ENCODE data around the gene BID.

DNA sequence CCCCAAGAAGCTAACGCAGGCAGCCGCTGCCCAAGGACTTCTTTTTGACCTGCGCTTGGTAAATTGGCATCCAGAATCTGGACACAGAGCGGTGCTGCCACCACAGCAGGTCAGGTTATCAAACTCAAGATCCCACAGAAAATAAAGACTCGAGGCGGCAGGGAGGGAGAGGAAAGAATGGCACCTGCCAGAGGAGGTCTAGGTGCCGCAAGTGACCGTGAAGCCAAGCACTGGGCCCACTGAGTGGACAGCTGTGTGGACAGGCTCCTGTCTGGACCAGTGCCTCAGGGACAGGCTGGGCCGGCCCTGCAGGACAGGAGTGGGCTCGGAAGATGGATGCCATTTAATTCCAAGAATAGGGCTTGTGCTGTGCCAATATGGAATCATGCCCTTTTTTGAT is 27.4 kb downstream of the BID start:
- TF ChIP-seq POLR2A (IDR thresholded peaks at IDR 0.05; ENCODE audit: low read depth, low read length) = no peak
- TF ChIP-seq, protein P1, sequence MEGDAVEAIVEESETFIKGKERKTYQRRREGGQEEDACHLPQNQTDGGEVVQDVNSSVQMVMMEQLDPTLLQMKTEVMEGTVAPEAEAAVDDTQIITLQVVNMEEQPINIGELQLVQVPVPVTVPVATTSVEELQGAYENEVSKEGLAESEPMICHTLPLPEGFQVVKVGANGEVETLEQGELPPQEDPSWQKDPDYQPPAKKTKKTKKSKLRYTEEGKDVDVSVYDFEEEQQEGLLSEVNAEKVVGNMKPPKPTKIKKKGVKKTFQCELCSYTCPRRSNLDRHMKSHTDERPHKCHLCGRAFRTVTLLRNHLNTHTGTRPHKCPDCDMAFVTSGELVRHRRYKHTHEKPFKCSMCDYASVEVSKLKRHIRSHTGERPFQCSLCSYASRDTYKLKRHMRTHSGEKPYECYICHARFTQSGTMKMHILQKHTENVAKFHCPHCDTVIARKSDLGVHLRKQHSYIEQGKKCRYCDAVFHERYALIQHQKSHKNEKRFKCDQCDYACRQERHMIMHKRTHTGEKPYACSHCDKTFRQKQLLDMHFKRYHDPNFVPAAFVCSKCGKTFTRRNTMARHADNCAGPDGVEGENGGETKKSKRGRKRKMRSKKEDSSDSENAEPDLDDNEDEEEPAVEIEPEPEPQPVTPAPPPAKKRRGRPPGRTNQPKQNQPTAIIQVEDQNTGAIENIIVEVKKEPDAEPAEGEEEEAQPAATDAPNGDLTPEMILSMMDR (conservative IDR thresholded peaks at IDR 0.05; ENCODE audit: low read depth, low read length) = no peak
- TF ChIP-seq CHD1 (IDR thresholded peaks at IDR 0.05; ENCODE audit: low read depth, low read length) = no peak
- TF ChIP-seq, protein P2, sequence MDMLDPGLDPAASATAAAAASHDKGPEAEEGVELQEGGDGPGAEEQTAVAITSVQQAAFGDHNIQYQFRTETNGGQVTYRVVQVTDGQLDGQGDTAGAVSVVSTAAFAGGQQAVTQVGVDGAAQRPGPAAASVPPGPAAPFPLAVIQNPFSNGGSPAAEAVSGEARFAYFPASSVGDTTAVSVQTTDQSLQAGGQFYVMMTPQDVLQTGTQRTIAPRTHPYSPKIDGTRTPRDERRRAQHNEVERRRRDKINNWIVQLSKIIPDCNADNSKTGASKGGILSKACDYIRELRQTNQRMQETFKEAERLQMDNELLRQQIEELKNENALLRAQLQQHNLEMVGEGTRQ (IDR thresholded peaks at IDR 0.05; ENCODE audit: low read depth, low read length) = no peak
- TF ChIP-seq, protein P3, sequence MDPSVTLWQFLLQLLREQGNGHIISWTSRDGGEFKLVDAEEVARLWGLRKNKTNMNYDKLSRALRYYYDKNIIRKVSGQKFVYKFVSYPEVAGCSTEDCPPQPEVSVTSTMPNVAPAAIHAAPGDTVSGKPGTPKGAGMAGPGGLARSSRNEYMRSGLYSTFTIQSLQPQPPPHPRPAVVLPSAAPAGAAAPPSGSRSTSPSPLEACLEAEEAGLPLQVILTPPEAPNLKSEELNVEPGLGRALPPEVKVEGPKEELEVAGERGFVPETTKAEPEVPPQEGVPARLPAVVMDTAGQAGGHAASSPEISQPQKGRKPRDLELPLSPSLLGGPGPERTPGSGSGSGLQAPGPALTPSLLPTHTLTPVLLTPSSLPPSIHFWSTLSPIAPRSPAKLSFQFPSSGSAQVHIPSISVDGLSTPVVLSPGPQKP (IDR thresholded peaks at IDR 0.05; ENCODE audit: borderline replicate concordance, low read depth, low read length) = no peak
- TF ChIP-seq MAZ (IDR thresholded peaks at IDR 0.05; ENCODE audit: borderline replicate concordance, low read depth, low read length) = no peak
- TF ChIP-seq BHLHE40 (IDR thresholded peaks at IDR 0.05; ENCODE audit: low read depth, low read length) = no peak
- TF ChIP-seq CEBPB (IDR thresholded peaks at IDR 0.05; ENCODE audit: low read depth, low read length) = no peak
- TF ChIP-seq SMC3 (IDR thresholded peaks at IDR 0.05; ENCODE audit: low read depth, low read length) = no peak
- TF ChIP-seq MAFK (IDR thresholded peaks at IDR 0.05; ENCODE audit: low read depth, low read length) = no peak
